Stimulated activated CD4-positive, alpha-beta T cell treated with anti-CD3 and anti-CD28 coated beads, TNF-alpha, amount 100 ng/mL, for 48 hours (primary cell): Measurements from ENCODE around the gene MYOZ1.

Source experiments
- DNase-seq, 3 donors: peaks; one replicate each; pipeline ENCODE4 v3.0.0-alpha.2; 2020; ENCODE audit warnings: low read depth in 3 of 3

MYOZ1 gene

GRCh38 chr10:73597346-73597745 lies 43.9 kb downstream of the MYOZ1 start:
- no peak for DNase-seq

DNA sequence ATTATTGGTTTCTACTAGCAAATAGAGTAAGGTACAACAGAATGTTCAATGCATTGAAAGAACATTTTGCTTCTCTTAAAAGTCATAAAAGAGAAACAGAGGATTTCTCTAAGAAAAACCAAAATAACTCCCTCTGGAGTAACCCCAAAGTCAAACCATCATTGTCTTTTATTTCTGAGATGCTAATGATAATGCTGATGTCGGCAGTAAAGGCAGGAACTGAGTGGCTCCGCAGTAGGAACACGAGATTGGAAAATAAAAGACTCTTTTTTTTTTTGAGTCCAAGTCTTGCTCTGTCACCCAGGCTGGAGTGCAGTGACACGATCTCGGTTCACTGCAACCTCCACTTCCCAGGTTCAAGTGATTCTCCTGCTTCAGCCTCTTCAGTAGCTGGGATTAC lies 47.5 kb downstream of the MYOZ1 start:
- no peak for DNase-seq

DNA sequence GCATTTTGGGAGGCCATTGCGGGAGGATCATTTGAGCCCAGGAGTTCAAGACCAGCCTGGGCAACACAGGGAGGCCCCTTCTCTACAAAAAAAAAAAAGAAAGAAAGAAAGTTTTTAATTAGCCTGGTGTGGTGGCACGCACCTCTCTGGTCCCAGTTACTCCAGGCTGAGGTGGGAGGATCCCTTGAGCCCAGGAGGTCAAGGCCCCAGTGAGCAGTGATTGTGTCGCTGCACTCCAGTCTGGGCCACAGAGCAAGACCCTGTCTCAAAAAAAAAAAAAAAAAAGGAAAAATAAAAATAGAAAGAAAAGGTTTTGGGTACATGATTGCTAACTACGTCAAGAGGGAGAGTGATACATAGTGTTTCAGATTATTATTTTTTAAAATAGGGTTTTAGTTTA lies 48.2 kb downstream of the MYOZ1 start:
- DNase-seq: no peak

DNA sequence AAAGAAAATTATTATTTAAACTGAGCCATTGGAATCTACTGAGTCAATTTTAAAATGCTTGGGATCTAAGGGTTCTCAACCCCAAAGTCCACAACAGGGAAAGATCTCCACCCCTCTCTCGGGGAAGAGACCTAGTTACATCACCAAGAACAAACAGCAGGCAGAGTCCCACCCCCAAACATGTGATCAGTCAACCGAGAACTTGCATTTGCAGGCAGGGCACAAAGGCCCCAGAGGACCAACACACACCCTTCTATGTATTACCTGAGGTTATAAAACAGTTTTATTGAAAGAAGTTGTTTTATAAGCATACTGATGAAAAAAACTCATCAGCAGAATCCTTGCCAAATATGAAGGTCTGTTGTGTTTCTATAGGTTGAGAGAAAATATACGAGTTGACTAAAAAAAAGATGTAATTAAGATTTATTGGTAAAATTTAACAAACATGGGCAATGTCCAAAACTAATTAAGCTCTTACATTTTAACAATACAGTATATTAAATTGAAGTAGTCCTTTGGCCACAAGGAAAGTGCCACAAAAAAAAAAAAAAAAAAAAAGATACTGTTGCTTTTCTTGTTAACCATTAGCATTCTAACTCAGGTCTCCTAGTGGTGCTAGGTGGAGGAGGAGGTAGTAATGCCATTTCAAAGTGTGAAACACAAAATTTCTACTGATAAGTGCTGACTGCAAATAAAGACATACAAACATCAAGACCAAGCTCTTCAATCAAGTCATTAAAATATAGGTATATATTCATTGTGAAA lies 49.2 kb downstream of the MYOZ1 start:
- DNase-seq: no peak

DNA sequence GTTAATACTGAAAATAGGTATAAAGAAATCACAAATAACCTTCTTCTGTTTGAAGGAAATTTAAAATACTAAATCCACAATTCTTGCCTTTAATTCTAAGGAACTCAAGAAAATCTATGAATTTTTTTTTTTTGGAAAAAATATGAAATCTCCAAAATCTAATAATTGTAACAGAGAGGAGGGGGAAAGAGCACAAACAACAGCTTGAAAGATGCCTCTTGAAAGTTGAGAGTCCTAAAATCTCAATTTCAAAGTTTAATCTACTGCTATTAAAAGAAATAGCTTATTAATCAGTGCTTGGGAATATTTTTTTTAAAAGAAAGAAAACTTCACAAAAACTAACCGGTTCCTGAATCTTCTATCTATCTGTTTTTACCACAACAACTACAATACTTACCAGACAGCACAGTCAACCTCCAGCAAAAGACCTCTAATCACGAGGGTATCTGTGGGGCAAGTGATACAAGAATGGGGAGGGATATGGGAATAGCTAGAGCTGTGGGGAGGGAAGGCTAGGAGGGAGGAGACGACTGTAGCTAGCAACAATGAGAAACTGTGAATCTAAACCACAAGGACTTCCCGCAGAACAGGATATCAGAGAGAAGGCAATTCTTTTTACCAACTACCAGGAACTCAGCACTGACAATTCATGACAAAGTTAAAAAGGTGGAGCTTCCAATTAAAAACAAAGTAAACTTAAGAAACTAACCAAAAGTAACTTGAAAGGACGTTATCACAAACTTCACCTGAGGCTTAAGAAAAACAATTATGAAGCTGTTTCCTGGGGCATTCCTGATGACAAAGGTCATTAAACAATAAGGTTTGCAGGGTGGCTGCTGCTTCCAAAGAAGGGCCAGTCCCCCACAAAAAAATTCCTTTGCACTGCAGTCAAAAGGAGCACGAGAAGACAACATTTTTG lies 50.1 kb downstream of the MYOZ1 start, which contains the start of gene USP54:
Gene USP54 (minus strand): TSS at position 462 of the 919 bp plus-strand sequence. CDS start 15,684 bp downstream, outside the sequence.
- no peak for DNase-seq

- no peak for DNase-seq
Measured at GRCh38 chr10:73589563-73590126, 51.6 kb downstream of the MYOZ1 start.

DNA sequence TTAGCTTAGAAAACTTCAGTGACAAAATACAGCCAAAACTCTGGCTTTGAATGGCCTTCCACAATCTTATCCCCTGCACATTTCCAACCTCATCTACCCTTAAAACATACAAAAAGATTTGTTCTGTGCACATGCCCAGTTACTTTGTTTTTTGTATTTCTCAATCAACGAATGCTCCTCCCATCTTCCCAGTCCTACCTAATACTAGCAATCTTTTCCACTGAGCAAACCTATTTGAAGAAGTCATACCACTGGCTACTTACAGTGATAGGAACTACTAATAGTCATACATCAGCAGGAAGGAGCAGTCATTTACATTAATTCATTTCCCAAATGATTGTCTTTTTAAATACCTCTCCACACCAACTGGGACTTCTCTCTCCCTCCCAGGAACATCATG lies 52.6 kb downstream of the MYOZ1 start:
- no peak for DNase-seq

DNA sequence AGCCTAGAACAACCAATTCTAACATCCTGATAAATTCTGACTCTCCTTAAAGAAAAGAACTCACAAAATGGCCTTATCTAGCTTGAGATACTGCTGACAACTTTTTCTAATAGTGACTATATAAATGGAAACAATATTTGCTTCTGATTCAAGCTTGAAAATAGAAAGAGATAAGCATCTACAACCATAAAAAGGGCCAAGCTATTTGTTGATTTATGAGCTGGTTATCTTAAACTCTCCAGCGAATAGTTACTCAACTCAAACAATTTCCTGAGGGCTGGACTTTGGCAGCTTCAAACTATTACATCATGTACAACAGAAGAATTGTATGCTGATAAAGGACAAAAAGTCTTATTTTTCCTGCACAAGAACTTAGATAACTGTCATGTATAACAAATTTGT lies 54.7 kb downstream of the MYOZ1 start:
- DNase-seq: no peak

DNA sequence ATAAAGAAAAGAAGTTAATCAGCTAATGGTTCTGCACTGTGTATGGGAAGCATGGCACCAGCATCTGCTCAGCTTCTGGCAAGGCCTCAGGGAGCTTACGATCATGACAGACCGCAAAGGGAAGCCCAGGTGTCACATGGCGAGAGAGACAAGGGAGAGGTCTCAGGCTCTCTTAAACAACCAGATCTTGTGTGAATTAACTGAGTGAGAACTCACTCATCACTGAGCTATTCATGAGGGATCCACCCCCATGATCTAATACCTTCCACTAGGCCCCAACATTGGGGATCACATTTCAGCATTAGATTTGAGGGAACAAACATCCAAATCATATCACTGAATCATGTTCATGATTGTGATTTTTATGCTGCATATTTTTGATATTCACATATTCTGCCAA lies 55.9 kb downstream of the MYOZ1 start:
- no peak for DNase-seq

GRCh38 chr10:73584737-73585136 lies 56.5 kb downstream of the MYOZ1 start:
- no peak for DNase-seq

- no peak for DNase-seq
Measured at GRCh38 chr10:73581918-73582317, 59.4 kb downstream of the MYOZ1 start.
